ENCODE results near the gene TMEM106C. TPM values are rescaled to one million over a fixed set of nuclear protein-coding genes. Genes with fewer than 3 reads are reported as not detected.

The TMEM106C gene
- polyA plus RNA-seq, 3 donors = 8.7 to 9.7 (median 9.0) TPM

- WGBS (ENCODE audit: insufficient coverage) = 85% methylated on average over 6 of the region's 7 CpGs
- intact Hi-C loops (cut with micrococcal nuclease) = no loop called here
These were observed 47.1 kb downstream of the TMEM106C start for GRCh38 chr12:48010366-48010970.

GRCh38 chr12:48012070-48012469 lies 48.7 kb downstream of the TMEM106C start:
- Histone ChIP-seq H3K27me3 (ENCODE audit: control insufficient read depth in 2 of 2, insufficient read depth in 2 of 2, low read length in 2 of 2) (peaks cover 17 to 27% of the 10 kb centered on the region in 2 donors), H3K4me3 (replicated peaks in 1 of 3; ENCODE audit: low read depth in 2 of 3, low read length in 3 of 3) (no peak overlapping the region), H3K9ac (ENCODE audit: insufficient read depth, low read length, poor library complexity, severe bottlenecking) (no peak overlapping the region), H3K27ac (ENCODE audit: low read depth in 1 of 2, low read length in 2 of 2) (no peak overlapping the region), H3K4me1 (ENCODE audit: control insufficient read depth in 1 of 2, insufficient read depth in 2 of 2, low read length in 2 of 2) (no peaks in the 10 kb centered on the region), H3K9me3 (replicated peaks in 1 of 2; ENCODE audit: control insufficient read depth in 1 of 2, insufficient read depth in 1 of 2, low read length in 2 of 2) (no peaks in the 10 kb centered on the region), H3K4me2 (replicated peaks; ENCODE audit: extremely low read depth, low read length, poor library complexity, severe bottlenecking) (no peak overlapping the region), H2AFZ (ENCODE audit: insufficient read depth, low read depth, low read length, poor library complexity, severe bottlenecking) (no peak overlapping the region), H3K79me2 (ENCODE audit: insufficient read depth, low read length) (no peaks in the 10 kb centered on the region), H3K36me3 (replicated peaks in 1 of 2; ENCODE audit: control insufficient read depth in 1 of 2, insufficient read depth in 2 of 2, low read length in 2 of 2) (no peaks in the 10 kb centered on the region), H4K20me1 (ENCODE audit: insufficient read depth, low read length) (no peaks in the 10 kb centered on the region)
- TF ChIP-seq CTCF (IDR thresholded peaks at IDR 0.05) = no peak
- H3K4me1 Mint-ChIP-seq = no peaks in the 10 kb centered on the region
- peaks cover 26 to 44% (median 27%) of the 10 kb centered on the region in 3 donors for H3K27me3 Mint-ChIP-seq (ENCODE audit: low read depth in 3 of 3)
- no CpG with 5 or more reads among the region's 8 CpGs for WGBS (ENCODE audit: insufficient coverage)
- intact Hi-C loops (cut with micrococcal nuclease) = no loop called here
- no peaks in the 10 kb centered on the region for H3K36me3 Mint-ChIP-seq
- H3K27ac Mint-ChIP-seq = no peak overlapping the region
- no peaks in the 10 kb centered on the region for H3K9me3 Mint-ChIP-seq
- no peak overlapping the region for H3K4me3 Mint-ChIP-seq
- DNase-seq = no peak

More at GRCh38 chr12:48010366-48010970, 47.1 kb downstream of the TMEM106C start:
- Histone ChIP-seq H2AFZ (ENCODE audit: insufficient read depth, low read depth, low read length, poor library complexity, severe bottlenecking) (no peak overlapping the region), H3K27ac (ENCODE audit: low read depth in 1 of 2, low read length in 2 of 2) (no peak overlapping the region), H3K4me3 (replicated peaks in 1 of 3; ENCODE audit: low read depth in 2 of 3, low read length in 3 of 3) (no peak overlapping the region), H3K4me2 (replicated peaks; ENCODE audit: extremely low read depth, low read length, poor library complexity, severe bottlenecking) (no peak overlapping the region), H3K9me3 (replicated peaks in 1 of 2; ENCODE audit: control insufficient read depth in 1 of 2, insufficient read depth in 1 of 2, low read length in 2 of 2) (no peaks in the 10 kb centered on the region), H3K79me2 (ENCODE audit: insufficient read depth, low read length) (no peaks in the 10 kb centered on the region), H3K27me3 (ENCODE audit: control insufficient read depth in 2 of 2, insufficient read depth in 2 of 2, low read length in 2 of 2) (peaks cover 32 to 40% of the 10 kb centered on the region in 2 donors), H3K9ac (ENCODE audit: insufficient read depth, low read length, poor library complexity, severe bottlenecking) (no peak overlapping the region), H3K36me3 (replicated peaks in 1 of 2; ENCODE audit: control insufficient read depth in 1 of 2, insufficient read depth in 2 of 2, low read length in 2 of 2) (no peaks in the 10 kb centered on the region), H4K20me1 (ENCODE audit: insufficient read depth, low read length) (no peaks in the 10 kb centered on the region), H3K4me1 (ENCODE audit: control insufficient read depth in 1 of 2, insufficient read depth in 2 of 2, low read length in 2 of 2) (no peaks in the 10 kb centered on the region)
- DNase-seq = no peak
- no peak overlapping the region for H3K4me3 Mint-ChIP-seq
- peaks cover 0 to 2% (median 0%) of the 10 kb centered on the region in 7 donors for H3K9me3 Mint-ChIP-seq
- no peaks in the 10 kb centered on the region for H3K36me3 Mint-ChIP-seq
- H3K4me1 Mint-ChIP-seq = no peaks in the 10 kb centered on the region
- H3K27ac Mint-ChIP-seq = no peak overlapping the region
- no peak for TF ChIP-seq CTCF (IDR thresholded peaks at IDR 0.05)
- peaks cover 33 to 52% (median 40%) of the 10 kb centered on the region in 3 donors for H3K27me3 Mint-ChIP-seq (ENCODE audit: low read depth in 3 of 3)
